ENCODE results near the gene ZNF146.

- TF ChIP-seq POLR2A (IDR thresholded peaks at IDR 0.05; ENCODE audit: low read length) (no peak), GATA1 (IDR thresholded peaks at IDR 0.05; ENCODE audit: low read depth, low read length) (no peak)
Observed at GRCh38 chr19:36209372-36209771, 5.5 kb upstream of the ZNF146 start.

All from erythroblast (primary cell).